SK-N-MC (cell line): ENCODE data around the gene MIPOL1.
"Not testable (repeated sequence)": the region's sequence is repeated elsewhere in the genome, so short reads cannot be mapped to it uniquely, and the experiment has no call there.

Source experiments
- EZH2 ChIP-seq: fragments of 200-600 bp; sonication (generic); IDR thresholded peaks from one replicate; pipeline ENCODE4 v1.6.1; 2017; ENCODE audit warnings: antibody characterized with exemption
- FOXP2 ChIP-seq: optimal IDR thresholded peaks from 2 replicates; pipeline ENCODE3; 2011; ENCODE audit warnings: mild to moderate bottlenecking, moderate library complexity; ENCODE audit not compliant: insufficient read depth; ENCODE audit errors: extremely low read length, control extremely low read depth
- POLR2AphosphoS5 ChIP-seq: IDR thresholded peaks from 2 replicates; pipeline ENCODE4 v1.6.1; 2012; ENCODE audit warnings: mild to moderate bottlenecking, low read depth, low read length, borderline replicate concordance

DNA sequence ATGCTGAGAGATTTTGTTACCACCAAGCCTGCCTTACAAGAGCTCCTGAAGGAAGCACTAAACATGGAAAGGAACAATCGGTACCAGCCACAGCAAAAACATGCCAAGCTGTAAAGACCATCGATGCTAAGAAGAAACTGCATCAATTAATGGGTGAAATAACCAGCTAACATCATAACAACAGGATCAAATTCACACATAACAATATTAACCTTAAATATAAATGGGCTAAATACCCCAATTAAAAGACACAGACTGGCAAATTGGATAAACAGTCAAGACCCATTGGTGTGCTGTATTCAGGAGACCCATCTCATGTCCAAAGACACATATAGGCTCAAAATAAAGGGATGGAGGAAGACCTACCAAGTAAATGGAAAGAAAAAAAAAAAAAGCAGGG lies 8.0 kb upstream of the MIPOL1 start:
- TF ChIP-seq EZH2, POLR2AphosphoS5, FOXP2: not testable (repeated sequence)
